GM08714 (cell line): ENCODE measurements around the gene RNF220.

ENCODE experiments used
- H3K4me3 ChIP-seq: fragments of 200-500 bp; sonication (Bioruptor generic); 2 replicates; pipeline ENCODE4 v1.5.1; 2014; ENCODE audit warnings: mild to moderate bottlenecking, low read length, inconsistent platforms
- ZNF274 ChIP-seq: IDR thresholded peaks from 2 replicates; pipeline ENCODE4 v1.6.1; 2012; ENCODE audit warnings: mild to moderate bottlenecking, low read depth, low read length

The RNF220 gene

DNA sequence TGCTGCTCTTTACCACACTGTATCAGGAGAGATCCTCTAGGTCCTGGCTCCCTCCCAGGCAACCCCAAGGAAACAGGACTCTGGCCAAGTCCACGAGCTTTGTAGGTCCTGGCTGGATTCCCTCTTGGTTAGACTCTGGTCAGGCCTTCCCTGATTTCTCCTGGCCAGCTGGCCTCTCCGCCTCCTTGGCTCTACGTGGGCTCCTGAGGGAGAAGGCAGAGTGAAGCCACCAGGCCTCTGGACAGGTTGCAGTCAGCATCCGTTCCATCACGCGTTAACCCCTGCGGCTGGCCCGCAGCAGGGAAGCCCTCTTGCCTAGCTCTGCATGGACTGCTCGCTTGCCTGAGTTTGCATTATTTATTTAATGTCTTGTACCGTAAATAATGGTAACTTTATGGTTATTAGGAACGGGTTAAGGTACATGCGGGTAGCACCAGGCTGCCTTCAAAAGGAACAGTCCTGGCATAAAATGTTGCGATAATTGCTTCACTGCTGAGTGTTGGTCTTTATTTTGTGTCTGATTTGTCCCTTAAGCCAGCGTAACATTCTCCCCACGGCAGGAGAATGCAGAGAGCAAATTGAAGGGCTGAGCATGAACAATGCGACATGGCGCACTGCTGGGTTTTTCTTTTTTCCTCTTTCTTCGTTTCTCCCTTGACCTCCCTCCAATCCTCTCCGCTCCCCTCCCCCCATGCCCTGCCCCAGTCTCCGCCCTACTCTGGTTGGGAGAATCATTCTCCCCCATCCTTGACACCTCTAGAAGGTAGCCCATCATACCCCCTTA is 100.3 kb downstream of the RNF220 start:
- TF ChIP-seq ZNF274, result no peak
- H3K4me3 ChIP-seq, result no peak overlapping the region

GRCh38 chr1:44507490-44508396 is 102.7 kb downstream of the RNF220 start:
- TF ChIP-seq ZNF274, result no peak
- no peak overlapping the region for H3K4me3 ChIP-seq

DNA sequence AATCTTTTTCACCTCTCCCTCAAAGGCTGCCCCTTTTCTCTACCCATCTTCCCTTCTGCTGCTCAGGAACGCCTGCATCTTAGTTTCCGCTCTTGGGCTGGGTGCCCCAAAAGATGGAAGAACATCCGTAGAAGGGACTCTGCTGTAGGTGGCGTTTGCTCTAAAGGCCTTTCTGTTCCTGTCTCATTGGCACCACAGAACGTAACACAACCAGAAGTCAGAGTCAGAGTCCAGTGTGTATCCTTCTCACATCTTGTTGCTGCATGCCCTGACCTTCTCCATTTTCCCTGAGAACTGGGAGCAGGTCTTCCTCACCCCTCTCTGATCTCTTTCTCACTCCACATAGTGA is 103.3 kb downstream of the RNF220 start:
- no peak overlapping the region for H3K4me3 ChIP-seq
- no peak for TF ChIP-seq ZNF274

DNA sequence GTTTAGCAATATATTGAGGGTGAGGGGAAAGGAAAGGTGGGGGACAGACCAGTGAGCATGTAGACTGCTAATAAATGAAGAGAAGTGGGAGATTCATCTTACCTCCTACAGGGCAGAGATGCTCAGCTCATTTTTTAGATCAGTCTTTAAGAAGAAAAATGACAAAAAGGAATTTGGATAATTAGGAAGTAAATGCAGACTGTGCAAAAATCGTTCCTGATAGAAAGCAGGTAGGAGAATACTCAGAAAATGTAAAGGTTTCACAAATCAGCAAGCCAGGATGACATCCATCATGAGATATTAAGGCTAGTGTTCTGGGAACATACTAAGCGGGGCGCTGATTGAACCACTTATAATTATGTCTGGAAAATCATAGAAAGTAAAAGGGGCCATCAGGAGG is 106.3 kb downstream of the RNF220 start:
- no peak overlapping the region for H3K4me3 ChIP-seq
- no peak for TF ChIP-seq ZNF274

DNA sequence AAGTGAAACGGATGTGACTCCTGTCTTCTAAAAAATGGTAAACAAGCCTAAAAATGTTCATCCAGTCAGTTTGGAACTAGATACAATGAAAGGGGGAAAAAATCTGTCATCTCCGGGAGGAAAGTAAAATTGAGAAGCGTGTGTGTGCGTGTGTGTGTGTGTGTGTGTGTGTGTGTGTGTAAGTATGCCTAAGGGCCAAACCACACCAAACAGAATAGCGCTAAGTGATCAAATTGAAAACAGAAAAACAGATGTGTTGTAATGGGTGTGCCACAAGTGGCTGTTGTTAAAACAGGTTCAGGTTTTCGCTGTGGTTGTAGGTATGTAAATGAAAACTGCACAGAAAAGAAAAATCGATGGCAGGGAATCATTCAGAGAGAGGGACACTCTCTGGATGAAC is 106.7 kb downstream of the RNF220 start:
- no peak overlapping the region for H3K4me3 ChIP-seq
- TF ChIP-seq ZNF274, result no peak

- no peak overlapping the region for H3K4me3 ChIP-seq
- no peak for TF ChIP-seq ZNF274
Observed at GRCh38 chr1:44512313-44512885, 107.3 kb downstream of the RNF220 start.

DNA sequence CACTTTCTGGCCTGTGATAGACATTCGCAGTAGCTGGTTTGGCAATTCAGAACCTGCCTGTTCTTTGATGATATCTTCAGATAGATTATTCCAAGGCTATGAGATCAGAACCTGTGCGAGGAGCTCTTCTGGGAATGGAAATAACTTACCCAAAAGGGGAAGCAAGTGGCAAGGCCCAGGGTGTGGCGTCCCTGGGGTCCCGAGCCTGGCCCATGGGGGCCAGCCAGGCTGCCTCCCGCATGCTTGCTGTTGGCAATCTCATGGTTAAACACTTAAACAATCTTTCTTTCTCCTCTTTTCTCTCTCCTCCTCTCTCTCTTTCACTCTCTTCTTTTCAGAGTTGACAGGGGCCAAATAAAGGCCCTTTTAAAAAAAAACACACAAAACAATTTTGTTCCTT is 108.1 kb downstream of the RNF220 start:
- TF ChIP-seq ZNF274, result no peak
- no peak overlapping the region for H3K4me3 ChIP-seq

DNA sequence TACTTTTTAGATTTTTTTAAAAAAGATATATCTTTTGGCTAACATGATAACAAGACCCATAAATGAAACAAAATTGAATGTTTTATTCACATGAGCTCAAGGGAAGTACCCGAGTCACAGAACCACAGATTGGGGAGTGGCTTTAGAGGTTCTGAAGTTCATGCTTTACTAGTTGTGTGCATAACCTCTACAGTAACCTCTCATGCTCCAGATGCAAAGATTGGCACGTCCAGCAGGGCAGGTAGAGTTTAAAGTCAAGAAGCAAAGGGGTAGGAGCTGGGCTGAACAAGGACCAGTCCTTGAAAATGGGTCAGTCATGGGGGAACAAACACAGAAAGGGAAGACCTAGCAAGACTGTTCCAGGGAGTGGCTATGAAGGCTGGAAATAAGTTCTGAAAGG is 109.6 kb downstream of the RNF220 start:
- H3K4me3 ChIP-seq, result no peak overlapping the region
- no peak for TF ChIP-seq ZNF274

DNA sequence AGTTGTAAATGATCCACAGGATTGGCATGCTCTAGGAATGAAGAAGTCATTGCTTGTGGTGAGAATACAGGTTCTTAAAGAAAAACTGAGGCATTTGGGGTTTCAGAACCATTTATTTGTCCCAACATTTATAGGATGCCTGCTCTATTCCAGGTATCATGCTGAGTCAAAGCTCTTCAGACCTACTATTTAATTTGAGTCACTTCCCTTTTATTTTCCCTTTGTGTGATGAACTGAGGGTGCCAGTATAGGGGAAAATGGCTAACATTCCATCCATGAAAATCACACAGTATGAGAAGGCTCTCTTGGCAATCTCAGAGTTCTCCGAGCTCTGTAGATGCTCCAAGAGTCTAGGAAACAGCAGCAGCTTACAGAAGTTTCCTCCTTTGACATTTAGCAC is 110.4 kb downstream of the RNF220 start:
- no peak overlapping the region for H3K4me3 ChIP-seq
- TF ChIP-seq ZNF274, result no peak

DNA sequence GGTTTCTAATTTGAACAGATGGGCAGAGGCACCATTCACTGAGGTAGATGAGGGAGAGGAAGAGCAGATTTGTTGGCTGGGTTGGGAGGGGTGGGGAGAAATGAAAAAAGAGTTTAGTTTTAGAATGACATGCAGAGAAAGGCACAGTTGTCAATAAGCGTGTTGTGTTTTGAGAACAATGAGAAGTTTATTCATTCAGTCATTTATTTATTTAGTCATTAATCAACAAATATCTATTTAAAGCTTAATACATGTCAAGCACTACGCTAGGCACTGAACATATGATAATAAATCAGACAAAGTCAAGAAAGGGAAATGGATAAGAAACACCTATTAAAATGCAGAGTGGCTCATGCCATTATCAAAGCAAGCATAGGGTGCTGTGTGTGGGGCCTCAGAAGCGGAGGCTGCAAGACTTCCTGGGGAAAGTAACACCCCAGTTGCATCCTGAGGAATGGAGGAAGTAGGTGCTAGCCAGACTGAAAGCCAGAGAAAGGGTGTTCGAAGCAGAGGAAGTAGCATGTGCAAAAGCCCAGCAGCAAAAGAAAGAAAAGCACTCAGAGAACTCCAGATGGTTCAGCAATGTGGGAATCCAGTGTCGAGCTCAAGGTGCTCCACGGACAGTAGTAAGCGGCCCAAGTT is 114.1 kb downstream of the RNF220 start:
- no peak overlapping the region for H3K4me3 ChIP-seq
- TF ChIP-seq ZNF274, result no peak

- no peak overlapping the region for H3K4me3 ChIP-seq
- TF ChIP-seq ZNF274, result no peak
Observed at GRCh38 chr1:44521378-44522080, 116.5 kb downstream of the RNF220 start.

DNA sequence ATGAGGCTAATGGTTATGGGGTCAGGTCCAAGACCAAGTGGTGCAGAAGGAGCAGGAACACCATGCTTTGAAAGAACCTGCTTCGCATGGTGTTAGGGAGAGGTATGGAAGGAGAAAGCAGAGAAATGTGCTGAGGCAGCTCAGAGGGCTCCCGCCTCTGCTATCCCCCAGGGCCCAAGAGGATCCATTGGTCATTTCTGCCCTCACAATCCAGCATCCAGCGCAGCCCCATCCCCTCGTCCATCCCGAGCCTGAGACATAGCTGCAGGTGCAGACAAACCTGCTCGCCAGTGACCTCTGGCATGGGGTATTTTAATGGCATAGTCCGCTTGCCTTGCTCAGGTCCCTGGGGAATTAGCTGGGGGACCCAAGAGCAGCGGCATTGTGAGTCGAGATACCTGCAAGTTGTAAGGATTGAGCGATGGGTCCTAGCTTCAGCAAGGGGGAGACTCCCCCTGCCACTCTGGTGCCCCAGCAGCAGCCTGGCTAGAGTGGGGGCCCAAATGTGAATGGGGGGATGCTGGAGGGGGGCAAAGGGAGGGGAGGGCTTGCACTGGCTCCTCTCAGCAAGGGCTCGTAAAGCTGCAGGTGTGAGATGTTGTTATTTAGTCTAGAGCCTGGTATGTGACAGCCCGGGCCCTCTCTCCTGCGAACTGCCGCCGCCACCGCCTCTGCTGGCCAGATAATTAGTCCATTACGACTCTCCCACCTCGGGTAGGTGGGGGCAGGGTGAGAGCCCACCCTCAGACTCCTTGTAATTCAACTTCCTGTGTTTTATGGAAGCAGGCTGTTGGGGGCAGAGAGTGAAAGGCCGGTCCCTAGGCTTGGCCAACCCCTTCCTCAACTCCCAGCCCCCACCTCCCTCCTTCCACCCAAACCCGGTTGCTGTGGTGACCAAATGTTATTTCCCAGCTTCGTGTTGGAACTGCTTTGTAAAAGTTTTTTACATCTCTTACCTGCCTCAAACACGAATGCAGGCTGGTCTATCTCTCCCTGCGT is 118.8 kb downstream of the RNF220 start:
- no peak overlapping the region for H3K4me3 ChIP-seq
- TF ChIP-seq ZNF274, result no peak

DNA sequence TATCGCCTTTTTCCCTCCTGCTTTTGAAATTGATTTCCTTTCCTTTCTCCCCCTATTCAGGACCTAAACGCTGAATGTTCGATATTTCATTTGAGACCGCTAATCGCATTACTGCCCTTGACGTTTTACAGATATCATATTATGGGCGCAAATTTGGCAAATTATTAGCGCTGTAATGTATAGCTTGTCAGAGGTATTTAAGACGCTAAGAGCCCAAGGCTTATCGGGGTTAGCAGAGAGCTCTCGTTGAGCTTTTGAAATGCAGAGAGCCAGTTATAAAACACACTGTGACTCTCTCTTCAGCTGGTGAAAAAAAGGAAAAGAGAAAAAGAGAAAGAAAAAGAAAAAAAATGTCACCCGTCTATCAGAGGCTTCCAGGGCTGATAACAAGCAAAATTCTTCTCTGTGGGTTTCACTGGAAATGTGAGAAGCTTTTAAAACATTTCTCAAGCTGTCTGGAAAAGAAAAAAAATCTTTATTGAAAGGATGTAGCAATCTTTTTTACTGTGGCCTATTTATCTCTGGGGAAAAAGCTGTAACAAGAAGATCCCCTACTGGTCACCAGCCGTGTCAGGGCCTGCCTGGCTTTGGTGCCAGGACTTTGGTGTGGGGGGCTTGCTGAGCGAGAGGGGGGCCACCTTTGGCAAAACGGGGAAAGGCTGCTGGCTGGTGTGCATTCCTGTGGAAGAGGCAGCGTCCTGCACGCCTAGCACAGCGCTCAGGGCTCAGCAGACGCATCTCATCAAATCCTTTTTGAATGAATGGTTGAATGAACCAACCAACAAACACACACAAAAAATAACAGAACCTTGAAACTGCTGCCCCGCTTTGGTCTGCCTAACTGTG is 119.8 kb downstream of the RNF220 start:
- H3K4me3 ChIP-seq, result no peak overlapping the region
- TF ChIP-seq ZNF274, result no peak
